H1 (cell line): ENCODE results near the gene CUL1. TPM values are rescaled to one million over a fixed set of nuclear protein-coding genes. Genes with fewer than 3 reads are reported as not detected.

Experiments
- CTCF ChIA-PET: fragments of 300-600 bp; sonication (Branson Sonifier 250); formaldehyde crosslinking; loops from one replicate; lab custom pipeline; 2021; ENCODE audit not compliant: partially characterized antibody; lab: Charles Lee
- POLR2A ChIA-PET: fragments of 300-600 bp; sonication (Branson Sonifier 250); formaldehyde crosslinking; loops from one replicate; lab custom pipeline; 2021; ENCODE audit warnings: inconsistent platforms; ENCODE audit not compliant: partially characterized antibody; lab: Charles Lee
- DNase-seq, 2 experiments: peaks; one replicate each; pipeline versions ENCODE4 v3.0.0 to v3.0.0-alpha.2; 2010 to 2022; ENCODE audit warnings: low spot score in 2 of 2, low read depth in 1 of 2, mixed read lengths in 1 of 2
- FAIRE-seq: peaks from 2 replicates; lab custom pipeline; 2011; peaks lifted over from hg19 to GRCh38; lab: Jason Lieb, UNC
- H2AFZ ChIP-seq: 2 replicates; pipeline ENCODE4 v1.8.1; 2012; ENCODE audit warnings: low read length, inconsistent platforms
- H2AK5ac ChIP-seq: 2 replicates; pipeline ENCODE4 v1.6.1; 2013; ENCODE audit warnings: low read depth, low read length
- H2BK120ac ChIP-seq: replicated peaks from 2 replicates; pipeline ENCODE3; 2013; ENCODE audit warnings: low read depth, low read length, inconsistent platforms
- H2BK12ac ChIP-seq: 2 replicates; pipeline ENCODE4 v1.6.1; 2013; ENCODE audit warnings: low read depth, low read length
- H2BK15ac ChIP-seq: 2 replicates; pipeline ENCODE4 v1.6.1; 2013; ENCODE audit warnings: low read length
- H2BK20ac ChIP-seq: 2 replicates; pipeline ENCODE4 v1.6.1; 2013; ENCODE audit warnings: low read length
- H2BK5ac ChIP-seq: 2 replicates; pipeline ENCODE4 v1.6.1; 2013; ENCODE audit warnings: low read depth, low read length
- H3K14ac ChIP-seq: 2 replicates; pipeline ENCODE4 v1.6.1; 2013; ENCODE audit warnings: inconsistent platforms; ENCODE audit not compliant: insufficient read length
- H3K18ac ChIP-seq: 2 replicates; pipeline ENCODE4 v1.6.1; 2013; ENCODE audit warnings: low read length; ENCODE audit errors: extremely low read depth
- H3K23ac ChIP-seq: 2 replicates; pipeline ENCODE4 v1.6.1; 2013; ENCODE audit warnings: inconsistent platforms; ENCODE audit not compliant: insufficient read length
- H3K23me2 ChIP-seq: 2 replicates; pipeline ENCODE4 v1.6.1; 2013; ENCODE audit warnings: low read depth, low read length
- H3K27ac ChIP-seq: 2 replicates; pipeline ENCODE4 v1.6.1; 2011; ENCODE audit warnings: low read depth, low read length, inconsistent platforms
- H3K27me3 ChIP-seq, 4 experiments: replicated peaks in 1 of 4; 1 replicate in 1 of 4; 2 replicates in 3 of 4; pipeline versions ENCODE4 v1.6.1 to v1.8.1; 2011 to 2013; ENCODE audit warnings: low read length in 3 of 4, mild to moderate bottlenecking in 3 of 4, inconsistent platforms in 2 of 4, mixed read lengths in 2 of 4, moderate library complexity in 1 of 4; ENCODE audit not compliant: control insufficient read depth in 3 of 4, insufficient read depth in 3 of 4; ENCODE audit errors: extremely low read depth in 1 of 4
- H3K36me3 ChIP-seq, 4 experiments: 2 replicates each; pipeline versions ENCODE4 v1.6.1 to v1.8.1; 2011 to 2013; ENCODE audit warnings: mild to moderate bottlenecking in 4 of 4, low read length in 3 of 4, moderate library complexity in 2 of 4, control low read depth in 1 of 4, inconsistent platforms in 1 of 4; ENCODE audit not compliant: insufficient read depth in 4 of 4, control insufficient read depth in 2 of 4
- H3K4ac ChIP-seq: replicated peaks from 2 replicates; pipeline ENCODE3; 2013; ENCODE audit warnings: low read length, low read depth, mixed read lengths, inconsistent platforms; ENCODE audit not compliant: insufficient read length
- H3K4me1 ChIP-seq, 4 experiments: replicated peaks in 1 of 4; 1 replicate in 1 of 4; 2 replicates in 3 of 4; pipeline versions ENCODE4 v1.6.1 to v1.8.1; 2011 to 2013; ENCODE audit warnings: low read length in 3 of 4, inconsistent platforms in 2 of 4, mixed read lengths in 1 of 4; ENCODE audit not compliant: insufficient read depth in 4 of 4, control insufficient read depth in 3 of 4
- H3K4me2 ChIP-seq, 2 experiments: 2 replicates each; pipeline versions ENCODE4 v1.6.1 to v1.8.1; 2011 to 2013; ENCODE audit warnings: low read depth in 2 of 2, low read length in 2 of 2, control low read depth in 1 of 2, inconsistent platforms in 1 of 2, mild to moderate bottlenecking in 1 of 2; ENCODE audit not compliant: insufficient read depth in 1 of 2
- H3K4me3 ChIP-seq, 4 experiments: fragments of 200-600, 300-600 bp in 1 of 4; sonication (generic), shearing (Covaris generic), sonication (Bioruptor Twin) in 1 of 4; 2 replicates each; pipeline versions ENCODE4 v1.5.1 to v1.8.1; 2011 to 2016; ENCODE audit warnings: low read length in 4 of 4, low read depth in 3 of 4, control low read depth in 2 of 4, inconsistent platforms in 2 of 4, mild to moderate bottlenecking in 2 of 4, mixed read lengths in 1 of 4, moderate library complexity in 1 of 4; ENCODE audit not compliant: insufficient read depth in 2 of 4; ENCODE audit errors: extremely low read depth in 1 of 4
- H3K56ac ChIP-seq: replicated peaks from 2 replicates; pipeline ENCODE3; 2013; ENCODE audit warnings: low read depth, mild to moderate bottlenecking, mixed read lengths, low read length, inconsistent platforms; ENCODE audit not compliant: insufficient read length
- H3K79me1 ChIP-seq: 2 replicates; pipeline ENCODE4 v1.6.1; 2013; ENCODE audit warnings: low read depth, low read length, control low read depth
- H3K79me2 ChIP-seq, 2 experiments: 2 replicates each; pipeline versions ENCODE4 v1.6.1 to v1.8.1; 2012 to 2013; ENCODE audit warnings: low read length in 2 of 2, mild to moderate bottlenecking in 2 of 2, inconsistent platforms in 1 of 2; ENCODE audit not compliant: insufficient read depth in 2 of 2, control insufficient read depth in 1 of 2
- H3K9ac ChIP-seq, 4 experiments: replicated peaks in 1 of 4; 1 replicate in 1 of 4; 2 replicates in 3 of 4; pipeline versions ENCODE4 v1.6.1 to v1.8.1; 2011 to 2013; ENCODE audit warnings: low read depth in 3 of 4, low read length in 3 of 4, control low read depth in 2 of 4, mild to moderate bottlenecking in 2 of 4, moderate library complexity in 2 of 4, inconsistent platforms in 1 of 4; ENCODE audit errors: extremely low read depth in 1 of 4
- H3K9me3 ChIP-seq, 2 experiments: 2 replicates each; pipeline versions ENCODE4 v1.6.1 to v1.8.1; 2012 to 2013; ENCODE audit warnings: mild to moderate bottlenecking in 2 of 2, moderate library complexity in 2 of 2, control low read depth in 1 of 2, inconsistent platforms in 1 of 2, low read depth in 1 of 2, low read length in 1 of 2, mixed read lengths in 1 of 2; ENCODE audit not compliant: insufficient read depth in 2 of 2
- H4K20me1 ChIP-seq, 2 experiments: replicated peaks in 1 of 2; 2 replicates each; pipeline versions ENCODE3 to v1.8.1; 2011 to 2013; ENCODE audit warnings: inconsistent platforms in 2 of 2, low read length in 2 of 2, mild to moderate bottlenecking in 1 of 2; ENCODE audit not compliant: insufficient read depth in 2 of 2, control insufficient read depth in 1 of 2
- H4K5ac ChIP-seq: 2 replicates; pipeline ENCODE4 v1.6.1; 2013; ENCODE audit warnings: low read length, low read depth, mixed read lengths, inconsistent platforms; ENCODE audit not compliant: insufficient read length
- H4K8ac ChIP-seq: 2 replicates; pipeline ENCODE4 v1.8.0; 2013; ENCODE audit warnings: mild to moderate bottlenecking, moderate library complexity, low read length, inconsistent platforms; ENCODE audit not compliant: insufficient read depth; ENCODE audit errors: extremely low read depth
- H4K91ac ChIP-seq: replicated peaks from 2 replicates; pipeline ENCODE3; 2013; ENCODE audit warnings: low read length, mixed read lengths, inconsistent platforms; ENCODE audit not compliant: insufficient read length
- ATF2 ChIP-seq: IDR thresholded peaks from 2 replicates; pipeline ENCODE4 v1.6.1; 2012; ENCODE audit warnings: low read length, inconsistent platforms
- ATF3 ChIP-seq: IDR thresholded peaks from 2 replicates; pipeline ENCODE4 v1.6.1; 2011; ENCODE audit warnings: low read depth, mild to moderate bottlenecking, low read length; ENCODE audit not compliant: insufficient read depth
- BACH1 ChIP-seq: IDR thresholded peaks from 2 replicates; pipeline ENCODE4 v1.6.1; 2012; ENCODE audit warnings: low read length, improper control_type of control experiment
- BRCA1 ChIP-seq: IDR thresholded peaks from 2 replicates; pipeline ENCODE4 v1.6.1; 2012; ENCODE audit warnings: low read depth, low read length, improper control_type of control experiment
- CBX8 ChIP-seq: fragments of 300-800, 300-1000 bp; sonication (generic); IDR thresholded peaks from 2 replicates; pipeline ENCODE4 v1.7.1; 2016; ENCODE audit warnings: low read depth, low read length, borderline replicate concordance
- CHD1 ChIP-seq: IDR thresholded peaks from 2 replicates; pipeline ENCODE4 v1.6.1; 2012; ENCODE audit warnings: low read depth, low read length, improper control_type of control experiment
- EGR1 ChIP-seq: IDR thresholded peaks from 2 replicates; pipeline ENCODE4 v1.6.1; 2011; ENCODE audit warnings: low read depth, low read length, borderline replicate concordance
- HDAC2 ChIP-seq, 2 experiments: fragments of 300-600 bp in 1 of 2; sonication (generic) in 1 of 2; IDR thresholded peaks; 2 replicates each; pipeline ENCODE4 v1.6.1; 2011 to 2012; ENCODE audit warnings: low read depth in 2 of 2, low read length in 2 of 2, mild to moderate bottlenecking in 2 of 2, moderate library complexity in 2 of 2, borderline replicate concordance in 1 of 2, inconsistent platforms in 1 of 2
- PHF8 ChIP-seq: fragments of 200-600 bp; sonication (generic); conservative IDR thresholded peaks from 2 replicates; pipeline ENCODE4 v1.7.1; 2012; ENCODE audit warnings: low read depth, mild to moderate bottlenecking, inconsistent platforms, low read length, moderate library complexity
- RAD21 ChIP-seq, 2 experiments: IDR thresholded peaks in 1 of 2; conservative IDR thresholded peaks in 1 of 2; 2 replicates each; pipeline ENCODE4 v1.6.1; 2011; ENCODE audit warnings: low read depth in 2 of 2, low read length in 2 of 2, improper control_type of control experiment in 1 of 2, inconsistent platforms in 1 of 2, mild to moderate bottlenecking in 1 of 2, moderate library complexity in 1 of 2
- WGBS, 2 experiments: shearing (Covaris generic) in 1 of 2; methylation state at CpG; one replicate each; pipeline versions ENCODE4 v1.1.6 to v1.1.7; 2013 to 2015; ENCODE audit warnings: low lambda C conversion rate in 2 of 2, mixed read lengths in 2 of 2, inconsistent platforms in 1 of 2, low coverage in 1 of 2, missing lambda C conversion rate in 1 of 2; ENCODE audit not compliant: insufficient replicate concordance in 2 of 2, insufficient coverage in 1 of 2, insufficient read length in 1 of 2; ENCODE audit errors: extremely low coverage in 1 of 2, missing lambda C conversion rate in 1 of 2; 5-methylcytosine and 5-hydroxymethylcytosine counted together
- polyA plus RNA-seq, 7 experiments: library from polyadenylated mRNA; depleted of rRNA in 3 of 7; stranded (reverse) in 5 of 7; unstranded in 2 of 7; fragments of >200 nt in 5 of 7; fragments of 200-250 nt in 2 of 7; gene quantifications; 1 replicate in 5 of 7; 2 replicates in 1 of 7; 4 replicates in 1 of 7; pipeline versions ENCODE4 v1.2.1 to v1.2.3, GENCODE V29; 2011 to 2013; ENCODE audit warnings: missing spikeins in 2 of 7, mixed read lengths in 2 of 7
- total RNA-seq: library from RNA; stranded (reverse); fragmentation: NEBNext Ultra II Directional; extraction: Animal tissue kit (Norgen Biotek cat#: 25700); gene quantifications from 2 replicates; pipeline ENCODE4 v1.2.1, GENCODE V29; 2021

Gene CUL1
- total and polyA plus RNA-seq, 2 of the 8 experiments (the other 6 are each of a cell fraction or from before 2014, with no cell fraction given) = 33.0 to 77.3 TPM

GRCh38 chr7:148796841-148797240, 98.1 kb downstream of the CUL1 start:
- POLR2A ChIA-PET = interaction anchor here (1.1 kb wide), 1 partner anchor 17 kb away, joined by 3 read pairs; no protein-coding TSS in a partner anchor
- TF ChIP-seq BACH1 (no peak), BRCA1 (no peak), CBX8 (no peak), PHF8 (no peak), EGR1 (no peak), ATF2 (no peak), CHD1 (no peak), RAD21 (IDR thresholded peaks at IDR 0.05 in 1 of 2, conservative IDR thresholded peaks at IDR 0.05 in 1 of 2; ENCODE audit: low read depth in 2 of 2, low read length in 2 of 2) (no peak), HDAC2 (IDR thresholded peaks at IDR 0.05; ENCODE audit: borderline replicate concordance in 1 of 2, low read depth in 2 of 2, low read length in 2 of 2) (no peak), ATF3 (no peak)

More at GRCh38 chr7:148796841-148797240, 98.1 kb downstream of the CUL1 start:
- Histone ChIP-seq H3K4me3 (no peak overlapping the region), H3K79me1 (no peaks in the 10 kb centered on the region), H2BK20ac (no peak overlapping the region), H3K18ac (no peak overlapping the region), H4K8ac (peak overlapping the region; percentile 0; the same call in 1 of the 2 replicates), H3K79me2 (no peaks in the 10 kb centered on the region), H3K4me2 (no peak overlapping the region), H3K27me3 (no peaks in the 10 kb centered on the region), H2BK12ac (no peak overlapping the region), H3K4ac (no peak overlapping the region), H3K9ac (no peak overlapping the region), H4K20me1 (peaks cover 0 to 2% of the 10 kb centered on the region in 2 experiments), H2BK5ac (no peak overlapping the region), H3K14ac (no peak overlapping the region), H4K91ac (no peak overlapping the region), H2BK15ac (no peak overlapping the region), H3K9me3 (peaks cover 0 to 3% of the 10 kb centered on the region in 2 experiments; a peak in 1 of 4 replicates), H3K36me3 (peaks cover 2 to 60% (median 34%) of the 10 kb centered on the region in 4 experiments; a peak in 6 of 8 replicates), H3K27ac (no peak overlapping the region), H3K23me2 (no peaks in the 10 kb centered on the region), H3K23ac (no peak overlapping the region), H2AFZ (no peak overlapping the region), H3K4me1 (peaks cover 0 to 9% (median 7%) of the 10 kb centered on the region in 4 experiments; a peak in 6 of 7 replicates), H2BK120ac (no peak overlapping the region), H3K56ac (no peak overlapping the region), H4K5ac (no peak overlapping the region), H2AK5ac (no peak overlapping the region)
- CTCF ChIA-PET = no interaction called here
- DNase-seq (no peak), FAIRE-seq (no peak)
- WGBS, 2 experiments = 88% methylated on average over 10 of the region's 10 CpGs; no CpG with 5 or more reads in 1 of the 2 experiments
